ENCODE data around the gene TEX2.

The TEX2 gene, protein sequence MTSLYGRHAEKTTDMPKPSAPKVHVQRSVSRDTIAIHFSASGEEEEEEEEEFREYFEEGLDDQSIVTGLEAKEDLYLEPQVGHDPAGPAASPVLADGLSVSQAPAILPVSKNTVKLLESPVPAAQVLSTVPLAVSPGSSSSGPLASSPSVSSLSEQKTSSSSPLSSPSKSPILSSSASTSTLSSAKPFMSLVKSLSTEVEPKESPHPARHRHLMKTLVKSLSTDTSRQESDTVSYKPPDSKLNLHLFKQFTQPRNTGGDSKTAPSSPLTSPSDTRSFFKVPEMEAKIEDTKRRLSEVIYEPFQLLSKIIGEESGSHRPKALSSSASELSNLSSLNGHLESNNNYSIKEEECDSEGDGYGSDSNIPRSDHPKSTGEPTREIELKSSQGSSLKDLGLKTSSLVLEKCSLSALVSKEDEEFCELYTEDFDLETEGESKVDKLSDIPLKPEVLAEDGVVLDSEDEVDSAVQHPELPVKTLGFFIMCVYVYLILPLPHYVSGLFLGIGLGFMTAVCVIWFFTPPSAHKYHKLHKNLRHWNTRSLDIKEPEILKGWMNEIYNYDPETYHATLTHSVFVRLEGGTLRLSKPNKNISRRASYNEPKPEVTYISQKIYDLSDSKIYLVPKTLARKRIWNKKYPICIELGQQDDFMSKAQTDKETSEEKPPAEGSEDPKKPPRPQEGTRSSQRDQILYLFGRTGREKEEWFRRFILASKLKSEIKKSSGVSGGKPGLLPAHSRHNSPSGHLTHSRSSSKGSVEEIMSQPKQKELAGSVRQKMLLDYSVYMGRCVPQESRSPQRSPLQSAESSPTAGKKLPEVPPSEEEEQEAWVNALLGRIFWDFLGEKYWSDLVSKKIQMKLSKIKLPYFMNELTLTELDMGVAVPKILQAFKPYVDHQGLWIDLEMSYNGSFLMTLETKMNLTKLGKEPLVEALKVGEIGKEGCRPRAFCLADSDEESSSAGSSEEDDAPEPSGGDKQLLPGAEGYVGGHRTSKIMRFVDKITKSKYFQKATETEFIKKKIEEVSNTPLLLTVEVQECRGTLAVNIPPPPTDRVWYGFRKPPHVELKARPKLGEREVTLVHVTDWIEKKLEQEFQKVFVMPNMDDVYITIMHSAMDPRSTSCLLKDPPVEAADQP

DNA sequence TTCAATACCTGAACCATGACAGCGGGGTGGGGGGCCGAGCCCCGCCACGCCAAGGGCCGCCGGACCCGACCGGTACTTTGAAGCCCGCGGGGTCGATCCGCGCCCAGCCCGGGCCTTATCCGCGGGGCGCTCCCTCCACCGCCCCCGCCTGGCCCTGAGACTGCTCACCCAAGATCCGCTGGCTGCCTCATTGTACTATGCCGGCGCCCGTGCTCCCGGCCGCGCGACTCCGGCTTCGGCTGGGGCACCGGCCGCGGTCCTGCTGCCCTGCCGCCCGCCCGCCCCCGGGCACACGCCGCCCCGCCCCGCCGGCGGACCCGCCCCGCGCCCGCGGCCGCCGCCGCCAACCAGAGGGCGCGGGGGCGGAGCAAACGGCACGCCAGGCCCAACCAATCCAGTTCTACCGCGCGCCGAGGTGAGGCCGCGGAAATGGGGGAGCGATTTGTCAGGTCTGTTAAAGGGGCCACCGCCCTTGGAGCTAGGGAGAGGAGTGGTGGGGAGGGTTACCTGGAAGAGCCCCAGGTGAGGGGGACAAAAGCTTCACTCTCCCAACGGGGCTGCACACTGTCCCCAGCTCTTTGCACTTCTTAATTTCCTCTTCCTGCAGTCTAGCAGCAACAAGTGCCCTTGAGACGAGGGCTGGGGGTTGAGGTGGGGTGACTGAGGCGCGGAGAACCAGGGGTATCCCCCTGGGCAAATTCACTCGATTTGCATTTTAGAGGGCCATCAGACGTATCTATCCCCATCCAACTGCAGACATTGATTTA lies at the start of gene TEX2:
Gene TEX2 (minus strand): TSS at position 261 of the 767 bp plus-strand sequence. CDS start 49,043 bp downstream, outside the sequence.
- peak; percentile 95 to 98 (median 97) for DNase-seq

DNA sequence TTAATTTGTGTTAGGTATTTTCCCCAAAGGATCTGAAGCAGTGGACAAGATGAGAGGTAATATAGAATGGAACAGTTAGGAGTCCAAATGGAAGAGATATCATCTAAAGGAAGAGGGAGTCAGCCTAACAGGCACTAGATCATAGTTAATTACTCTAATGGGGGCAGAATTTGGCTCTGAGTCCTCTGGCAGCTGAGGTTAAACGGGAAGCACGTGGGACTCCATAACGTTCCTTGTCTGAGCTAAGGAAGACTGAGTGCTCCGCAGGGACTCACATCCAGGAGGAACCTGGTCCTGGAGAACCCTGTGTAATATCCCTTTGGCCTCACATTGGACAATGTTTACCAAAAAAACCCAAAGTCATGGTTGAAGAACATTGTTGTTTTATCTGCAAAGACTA lies 46.6 kb upstream of the TEX2 start:
- DNase-seq, result no peak

DNA sequence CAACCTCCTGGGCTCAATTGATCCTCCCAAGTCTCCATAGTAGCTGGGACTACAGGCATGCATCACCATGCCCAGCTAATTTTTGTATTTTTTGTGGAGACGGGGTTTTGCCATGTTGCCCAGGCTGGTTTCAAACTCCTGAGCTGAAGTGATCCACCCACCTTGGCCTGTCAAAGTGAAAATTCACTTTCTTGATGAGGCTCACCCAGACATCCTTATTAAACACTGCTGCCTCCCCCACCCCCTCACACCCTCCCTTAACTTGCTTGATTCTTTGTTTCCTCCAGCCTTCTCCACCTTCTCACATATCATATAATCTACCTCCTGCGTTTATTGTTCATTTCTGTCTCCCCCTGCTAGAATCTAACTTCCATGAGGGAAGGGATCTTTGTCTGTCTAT lies 46.0 kb upstream of the TEX2 start:
- no peak for DNase-seq

DNA sequence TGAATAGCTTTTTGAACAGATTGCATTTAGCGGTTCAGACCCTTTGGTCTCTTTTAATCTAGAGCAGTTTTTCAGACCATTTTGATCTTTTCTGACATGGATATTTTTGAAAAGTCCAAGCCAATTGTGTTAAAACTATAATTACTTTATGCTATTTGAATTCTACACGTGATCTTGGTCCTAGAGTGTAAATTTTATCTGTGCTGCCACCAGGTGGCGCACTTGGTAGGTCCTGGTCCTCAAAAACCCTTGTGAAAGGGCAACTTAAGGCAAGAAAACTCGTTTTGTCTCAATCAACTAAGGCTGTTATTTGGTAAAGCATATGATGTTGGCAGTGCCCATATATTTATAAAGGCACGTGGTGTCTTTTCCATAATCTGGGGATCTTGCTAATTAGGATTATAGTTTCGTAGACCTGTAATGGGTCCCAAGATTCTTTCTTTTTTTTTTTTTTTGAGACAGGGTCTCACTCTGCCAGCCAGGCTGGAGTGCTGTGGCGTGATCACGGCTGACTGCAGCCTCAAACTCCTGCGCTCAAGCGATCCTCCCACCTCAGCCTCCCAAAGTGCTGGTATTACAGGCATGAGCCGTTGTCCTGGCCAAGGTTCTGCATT lies 43.9 kb upstream of the TEX2 start:
- DNase-seq, result peak; percentile 85 to 91 (median 87)

DNA sequence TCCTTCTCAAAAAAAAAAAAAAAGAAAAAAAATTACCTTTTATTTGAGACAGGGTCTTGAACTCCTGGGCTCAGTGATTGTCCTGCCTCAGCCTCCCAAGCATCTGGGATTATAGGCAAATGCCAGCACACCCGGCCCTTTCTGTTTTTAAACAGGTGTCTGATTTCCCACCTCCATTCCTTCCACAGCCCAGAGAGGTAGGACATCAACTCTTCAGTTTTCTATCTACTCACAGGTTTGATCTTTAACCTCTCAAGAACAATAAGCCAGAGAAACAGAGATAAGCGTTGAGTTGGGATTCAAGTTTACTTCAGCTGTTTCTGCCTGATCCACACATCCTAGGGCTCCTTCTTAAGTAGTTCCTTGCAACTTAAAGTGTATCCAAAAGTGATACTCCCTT lies 41.5 kb upstream of the TEX2 start:
- no peak for DNase-seq

DNA sequence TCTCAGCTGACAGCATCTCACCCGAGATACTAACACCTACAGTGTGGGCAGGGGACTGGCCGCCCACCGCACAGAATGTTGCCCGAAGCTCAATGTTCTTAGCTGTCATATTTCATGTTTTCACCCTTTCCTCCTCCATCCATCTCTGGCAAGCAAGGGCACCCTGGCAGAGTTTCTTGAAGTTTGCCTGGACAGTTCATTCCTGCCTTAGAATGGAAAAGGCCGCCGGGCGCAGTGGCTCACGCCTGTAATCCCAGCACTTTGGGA lies 37.6 kb upstream of the TEX2 start:
- DNase-seq, result no peak

DNA sequence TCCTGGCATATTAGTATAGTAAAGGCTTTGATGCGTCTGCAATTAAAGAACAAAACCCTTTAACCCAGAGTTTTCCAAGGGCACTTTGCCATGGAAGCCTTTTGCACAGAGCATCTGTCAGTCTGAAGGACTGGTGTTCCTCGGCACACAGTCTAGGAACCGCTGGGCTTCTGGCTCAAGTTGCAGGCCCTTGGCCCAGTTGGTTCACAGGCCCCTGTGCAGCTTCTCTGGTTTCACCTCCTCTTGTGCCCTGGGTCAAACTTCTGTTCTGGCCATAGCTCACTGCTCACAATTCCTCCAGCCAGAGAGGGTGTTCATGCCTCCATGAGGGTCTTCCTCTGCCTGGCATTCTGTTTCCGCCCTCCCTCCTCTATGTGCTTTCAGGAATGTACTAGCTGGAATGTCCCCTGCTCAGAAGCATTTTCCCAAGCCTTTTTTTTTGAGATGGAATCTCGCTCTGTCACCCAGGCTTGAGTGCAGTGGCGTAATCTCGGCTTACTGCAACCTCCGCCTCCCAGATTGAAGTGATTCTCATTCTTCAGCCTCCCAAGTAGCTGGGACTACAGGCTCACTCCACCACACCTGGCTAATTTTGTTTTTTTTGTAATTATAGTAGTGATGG lies 34.5 kb upstream of the TEX2 start:
- DNase-seq, result no peak

DNA sequence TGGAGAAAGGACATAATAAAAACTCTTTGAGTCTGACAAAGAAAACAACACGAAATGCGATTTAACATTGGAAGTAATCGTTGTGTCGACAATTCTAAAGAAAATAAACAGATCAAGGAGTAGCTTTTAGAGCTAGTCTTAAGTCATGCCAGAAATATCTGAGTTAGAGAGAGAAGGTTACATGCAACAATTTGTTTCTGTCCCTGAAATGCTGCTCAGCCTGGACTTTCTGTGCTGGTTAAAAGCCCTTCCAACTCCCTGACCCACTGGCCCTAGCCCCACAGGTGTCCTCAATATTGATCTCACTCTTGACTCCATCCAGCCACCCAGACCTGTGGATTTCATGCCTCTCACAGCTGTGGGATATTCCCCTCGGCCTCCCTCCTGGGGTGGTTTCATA lies 33.2 kb upstream of the TEX2 start:
- DNase-seq, result no peak

DNA sequence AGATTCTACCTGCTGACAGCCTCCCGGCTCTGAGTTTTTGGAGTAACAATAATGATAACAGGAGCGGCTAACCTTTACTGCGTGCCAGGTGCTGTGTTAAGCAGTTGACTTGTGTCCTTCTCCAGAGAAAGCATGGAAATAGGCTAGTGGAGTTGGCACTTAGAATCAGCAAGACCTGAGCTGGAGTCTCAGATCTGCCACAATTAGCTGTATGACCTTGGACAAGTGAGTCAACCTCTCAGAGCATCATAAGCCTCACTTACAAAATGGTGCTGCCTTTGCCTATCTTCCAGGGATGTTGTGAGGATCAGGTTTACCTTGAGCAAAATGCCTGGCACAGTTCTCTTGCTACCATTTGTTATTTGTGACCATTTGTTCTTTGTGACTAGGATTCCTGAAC lies 32.1 kb upstream of the TEX2 start:
- DNase-seq, result no peak

DNA sequence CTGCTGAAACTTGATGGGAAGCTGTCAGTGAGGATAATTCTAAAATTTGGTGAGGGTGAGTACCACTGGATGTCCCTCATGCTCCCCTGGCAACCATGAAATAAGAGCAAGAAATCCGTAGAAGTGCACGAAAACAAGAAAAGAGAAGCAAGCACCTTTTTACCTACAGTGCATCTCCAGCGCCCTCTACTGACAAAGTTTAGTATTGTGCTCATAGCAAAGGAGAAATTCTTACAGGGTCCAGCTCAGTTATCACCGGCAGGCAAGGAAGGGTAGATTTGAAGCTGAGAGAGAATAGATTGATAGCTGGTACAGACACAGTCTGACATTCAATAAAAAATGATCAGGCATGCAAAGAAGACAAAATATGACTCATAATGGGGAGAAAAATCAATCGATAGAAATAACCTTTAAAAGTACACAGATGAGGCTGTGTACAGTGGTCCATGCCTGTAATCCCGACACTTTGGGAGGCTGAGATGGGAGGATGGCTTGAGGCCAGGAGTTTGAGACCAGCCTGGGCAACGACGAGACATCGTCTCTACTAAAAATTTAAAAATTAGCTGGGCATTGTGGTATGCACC lies 28.3 kb upstream of the TEX2 start:
- DNase-seq, result peak in 2 of 3 donors; percentile 27 to 32

DNA sequence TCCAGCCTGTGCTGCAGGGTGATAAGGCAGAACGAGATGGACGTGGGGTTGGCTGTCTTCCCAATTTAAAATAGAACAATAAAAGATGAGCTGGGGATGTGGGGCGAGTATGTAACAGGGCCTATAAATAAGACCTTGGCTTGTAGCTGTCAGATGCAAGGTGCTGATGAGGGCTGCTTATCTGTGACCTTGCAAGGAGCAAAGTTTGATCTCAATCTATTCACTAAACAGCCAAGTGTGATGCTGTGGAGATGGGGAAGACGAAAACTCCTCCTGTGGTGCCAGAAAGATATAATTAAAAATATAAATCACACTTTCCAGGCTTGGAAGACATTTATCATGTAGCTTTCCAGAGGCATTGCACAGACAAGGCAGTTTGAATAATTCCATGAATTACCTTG lies 26.7 kb upstream of the TEX2 start:
- DNase-seq, result no peak

DNA sequence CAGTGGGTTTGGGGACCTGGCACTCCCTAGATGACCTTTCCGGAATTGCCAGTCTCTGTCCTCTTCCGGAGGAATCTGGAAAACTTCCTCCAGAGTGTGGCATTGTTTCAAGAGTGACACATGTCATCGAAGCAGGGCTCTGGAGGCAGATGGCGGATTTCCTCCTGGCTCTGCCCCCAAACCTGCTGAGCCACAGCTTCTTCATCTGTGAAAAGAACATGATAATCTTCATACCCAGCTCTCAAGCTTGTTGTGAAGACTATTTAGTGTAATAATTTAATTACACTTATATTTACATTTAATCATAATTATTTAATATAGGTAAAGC lies 19.7 kb upstream of the TEX2 start:
- DNase-seq, result peak; percentile 54 to 61 (median 55)

DNA sequence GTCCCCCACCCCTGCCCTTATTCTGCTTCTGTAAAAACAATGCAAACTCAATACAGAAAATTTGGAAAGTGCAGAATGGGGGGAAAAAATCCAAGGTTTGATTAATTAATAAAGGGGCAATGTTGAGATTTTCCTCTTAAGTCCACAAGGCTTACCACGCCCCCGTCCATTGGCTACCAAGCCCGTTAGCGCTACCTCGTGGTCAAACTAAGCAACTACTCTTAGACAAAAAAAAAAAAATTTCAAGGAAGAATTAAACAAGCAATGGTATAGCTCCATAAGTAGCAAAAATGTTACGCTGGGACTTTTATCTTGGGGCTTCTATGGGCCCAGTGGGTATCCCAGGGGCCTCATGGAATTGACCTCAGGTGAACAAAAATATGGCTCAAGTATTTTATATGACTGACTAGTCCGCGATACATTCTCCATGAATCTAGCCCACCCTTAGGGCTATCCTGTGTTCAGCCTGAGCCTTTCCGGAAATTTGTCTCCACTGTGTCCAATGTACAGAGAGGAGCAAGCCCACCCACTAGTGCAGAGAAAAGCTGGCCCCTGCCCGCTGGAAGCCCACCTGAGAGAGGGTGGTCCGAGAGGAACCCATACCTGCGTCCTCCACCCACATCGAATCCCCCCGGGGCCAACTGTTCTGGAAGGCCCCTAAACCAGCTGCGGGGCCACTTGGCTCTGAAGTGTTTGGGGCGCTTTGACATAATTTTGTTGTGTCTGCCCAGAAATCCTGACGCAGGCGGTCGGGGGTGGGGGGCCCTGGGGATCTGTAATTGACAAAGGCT lies 19.1 kb upstream of the TEX2 start:
- DNase-seq, result peak; percentile 83 to 88 (median 87)

DNA sequence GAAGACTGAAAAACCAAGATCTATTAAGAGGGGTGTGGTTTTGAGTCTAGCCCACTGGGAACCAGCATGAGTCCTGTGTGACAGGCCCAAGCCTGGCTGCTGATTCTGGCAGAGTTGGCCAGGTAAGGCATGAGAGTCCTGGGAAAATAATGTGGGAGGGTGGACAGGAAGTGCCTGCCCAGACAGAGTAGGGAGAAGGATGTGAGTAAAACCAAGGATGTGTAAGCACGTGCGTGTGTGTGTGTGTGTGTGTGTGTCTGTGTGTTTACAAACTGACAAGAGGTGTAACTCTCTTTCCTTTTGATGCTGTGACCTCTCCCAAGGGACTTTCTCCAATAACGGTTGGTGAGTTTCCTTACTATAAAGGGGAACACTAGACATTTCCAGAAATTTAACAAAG lies 15.6 kb upstream of the TEX2 start:
- peak; percentile 48 to 57 (median 49) for DNase-seq

DNA sequence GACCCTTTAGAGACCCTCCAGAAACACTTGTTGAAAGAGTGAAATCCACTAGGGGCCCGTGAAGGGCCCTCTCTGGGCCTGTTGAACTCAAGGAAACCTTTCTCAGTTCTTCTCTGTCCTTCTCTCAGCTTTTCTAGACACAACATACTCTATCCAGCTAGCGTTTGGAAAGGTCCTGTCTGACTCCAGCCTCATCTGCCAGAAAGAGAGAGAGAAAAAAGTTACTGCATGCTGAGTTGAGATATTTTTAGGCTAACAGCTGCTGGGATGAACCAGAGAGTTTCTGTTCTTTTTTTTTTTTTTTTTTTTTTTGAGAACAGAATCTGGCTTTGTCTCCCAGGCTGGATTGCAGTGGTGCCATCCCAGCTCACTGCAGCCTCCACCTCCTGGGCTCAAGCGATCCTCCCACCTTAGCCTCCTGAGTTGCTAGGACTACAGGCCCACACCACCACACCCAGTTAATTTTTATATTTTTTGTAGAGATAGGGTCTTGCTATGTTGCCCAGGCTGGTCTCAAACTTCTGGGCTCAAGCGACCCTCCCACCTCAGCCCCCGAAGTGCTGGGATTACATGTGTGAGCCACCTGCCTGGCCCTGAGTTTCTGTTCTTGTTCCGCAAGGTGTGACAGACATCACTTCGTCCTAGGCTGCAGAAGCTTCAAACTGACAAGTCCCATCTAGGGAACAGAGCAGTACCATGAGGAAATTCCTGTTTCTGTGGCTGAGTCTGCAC lies 14.9 kb upstream of the TEX2 start:
- DNase-seq, result no peak

DNA sequence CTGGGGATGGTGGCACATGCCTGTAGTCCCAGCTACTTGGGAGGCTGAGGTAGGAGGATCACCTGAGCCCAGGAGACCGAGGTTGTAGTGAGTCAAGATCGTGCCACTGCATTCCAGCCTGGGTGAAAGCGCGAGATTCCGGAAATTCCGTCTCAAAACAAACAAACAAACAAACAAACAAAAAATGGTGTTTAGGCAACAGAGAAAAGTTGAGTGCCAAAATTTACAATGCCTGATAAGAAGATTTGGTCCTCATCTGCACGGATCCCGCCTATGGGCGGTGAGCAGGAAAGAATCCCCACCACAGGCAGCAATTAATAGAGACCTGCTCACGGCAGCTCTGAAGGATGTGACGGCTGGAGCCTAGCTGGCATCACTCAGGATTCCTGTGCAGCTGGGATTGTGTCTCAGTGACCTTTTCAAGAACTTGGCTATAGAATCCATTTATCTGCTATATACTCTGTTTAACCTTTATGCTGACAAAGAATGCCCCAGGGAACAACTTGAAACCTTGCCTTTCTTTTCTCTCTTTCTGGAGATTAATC lies 14.0 kb upstream of the TEX2 start:
- DNase-seq, result no peak

DNA sequence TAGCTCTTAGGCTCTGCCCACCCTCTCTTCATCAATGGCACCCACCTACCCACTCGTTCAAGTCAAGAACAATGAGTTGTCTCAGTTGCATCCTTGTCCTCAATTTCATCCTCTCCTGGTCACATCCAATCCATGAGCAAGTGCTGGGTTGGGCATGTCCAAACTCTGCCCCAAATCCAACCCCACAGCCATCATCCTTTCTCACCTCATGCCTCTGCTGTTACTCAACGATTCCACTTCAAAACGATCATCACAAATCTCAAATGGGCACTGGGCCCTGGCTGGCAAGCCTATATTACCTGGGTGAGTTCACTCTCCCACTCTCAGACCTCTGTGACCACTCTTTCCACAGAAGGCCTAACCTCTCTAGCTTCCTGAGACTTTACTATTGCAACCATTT lies 12.0 kb upstream of the TEX2 start:
- DNase-seq, result no peak

DNA sequence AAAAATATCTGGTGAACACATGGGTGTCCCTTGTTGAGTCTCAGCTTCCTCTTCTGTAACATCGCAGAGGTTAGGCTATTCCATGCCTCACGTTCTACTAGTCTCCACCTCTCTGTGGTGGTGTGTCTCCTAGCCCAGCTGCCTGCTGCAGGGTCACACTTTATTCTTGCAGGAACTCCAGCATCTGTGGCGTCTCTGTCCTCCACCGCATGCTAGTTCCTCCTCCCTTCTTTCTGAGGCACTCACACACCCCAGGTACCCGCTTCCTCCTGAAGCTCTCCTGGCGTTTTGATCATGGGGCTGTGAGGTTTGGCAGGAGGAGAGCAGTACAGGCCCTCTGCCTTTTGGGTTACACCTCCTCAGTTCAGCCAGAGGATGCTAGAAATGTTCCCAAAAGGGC lies 9.9 kb upstream of the TEX2 start:
- no peak for DNase-seq

DNA sequence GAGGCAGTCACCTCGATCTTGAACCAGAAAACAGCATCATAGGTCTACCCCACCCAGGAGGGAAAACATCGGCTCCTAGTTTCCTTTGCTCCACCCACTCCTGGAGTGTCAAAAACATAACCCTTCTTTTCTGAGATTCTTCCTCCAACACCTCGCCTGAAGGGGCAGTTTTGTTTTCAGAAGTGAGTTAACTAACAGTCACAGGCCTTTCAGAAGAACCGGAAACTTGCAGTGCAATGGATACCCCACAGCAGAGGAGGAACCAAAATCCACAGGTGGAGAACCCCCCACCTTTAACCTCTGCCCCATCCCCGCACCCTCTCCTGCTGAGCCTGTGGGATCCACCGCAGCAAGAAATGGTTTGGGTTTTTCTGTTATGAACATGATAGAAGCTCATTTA lies 7.8 kb upstream of the TEX2 start:
- DNase-seq, result peak in 2 of 3 donors; percentile 24 to 40
